ENCODE measurements around the gene RPH3AL.
"Not testable (repeated sequence)": the region's sequence is repeated elsewhere in the genome, so short reads cannot be mapped to it uniquely, and the experiment has no call there.

Gene RPH3AL

DNA sequence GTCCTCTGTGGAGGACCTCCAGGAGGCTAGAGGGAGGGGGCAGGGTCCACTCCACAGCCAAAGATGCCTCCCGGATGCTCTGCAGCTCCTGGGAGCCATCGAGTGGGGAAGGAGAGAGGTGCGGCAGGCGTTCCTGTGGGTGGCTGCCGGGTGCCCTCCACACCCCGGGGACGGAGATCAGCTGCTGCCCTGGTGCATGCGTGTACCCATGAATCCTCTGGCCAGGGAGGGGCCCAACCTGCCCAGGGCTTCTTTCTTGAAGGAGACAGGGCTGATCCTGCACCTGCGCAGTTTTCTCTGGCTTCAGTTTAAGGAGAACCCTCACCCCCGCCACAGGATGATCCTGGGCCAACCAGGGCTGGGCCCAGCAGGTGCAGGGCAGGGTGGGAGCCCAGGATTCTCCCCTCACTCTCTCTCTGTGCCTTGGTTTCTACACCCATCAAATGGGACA, 137.7 kb downstream of the RPH3AL start:
- TF ChIP-seq Cebpa-rat (IDR thresholded peaks at IDR 0.05) = no peak
- Histone ChIP-seq H3K4me2 (no peak overlapping the region), H3K9ac (no peak overlapping the region)

DNA sequence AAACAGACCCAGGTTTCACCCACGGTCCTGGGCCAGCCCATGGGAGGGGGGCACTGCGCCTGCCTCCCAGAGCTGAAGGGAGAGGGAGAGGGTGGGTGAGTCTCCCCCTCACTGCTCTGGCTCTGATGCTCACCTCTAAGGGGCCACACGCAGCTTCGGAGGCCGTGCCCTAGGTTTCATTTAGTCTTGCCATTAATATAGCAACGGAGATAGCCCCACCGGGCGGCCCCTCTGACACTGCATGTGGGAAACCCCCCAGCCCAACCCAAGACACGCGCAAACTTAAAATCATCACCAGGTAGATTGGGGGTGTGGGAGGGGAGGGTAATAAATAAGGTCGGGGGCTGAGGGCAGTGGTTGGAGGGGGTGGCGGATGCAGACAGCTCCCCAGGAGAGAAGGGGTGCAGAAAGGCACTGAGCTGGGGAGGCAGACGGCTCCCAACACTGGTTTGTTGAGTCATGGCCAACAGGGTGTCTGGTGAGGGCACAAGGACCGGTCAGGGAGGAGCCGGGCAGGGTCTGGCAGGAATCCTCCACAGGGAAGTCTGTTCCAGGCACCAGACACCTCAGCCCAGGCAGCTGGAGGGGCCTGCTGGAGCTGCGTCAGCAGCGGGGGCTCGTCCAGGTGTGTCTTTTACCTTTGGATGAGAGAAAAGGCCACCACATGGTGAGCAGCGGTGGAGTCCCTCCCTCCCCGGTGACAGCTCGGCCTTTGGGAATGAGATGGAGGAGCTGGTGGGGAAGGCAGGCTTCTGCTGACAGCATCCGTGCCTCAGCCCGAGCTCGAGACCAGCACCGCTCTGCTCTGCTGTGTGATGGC, 139.1 kb downstream of the RPH3AL start:
- Histone ChIP-seq H3K36me3 (peaks cover 21% of the 10 kb centered on the region; the same call in 1 of the 2 replicates), H3K27ac (no peak overlapping the region), H4K20me1 (no peaks in the 10 kb centered on the region; the same call in 1 of the 2 replicates), H3K4me1 (no peaks in the 10 kb centered on the region), H3K9ac (no peak overlapping the region), H3K4me2 (no peak overlapping the region), H3K9me3 (no peaks in the 10 kb centered on the region), H3K4me3 (no peak overlapping the region), H3K27me3 (no peaks in the 10 kb centered on the region)
- no peak for TF ChIP-seq Cebpa-rat (IDR thresholded peaks at IDR 0.05)

More for the DNA sequence above, 137.7 kb downstream of the RPH3AL start:
- no peaks in the 10 kb centered on the region for H3K9me3 ChIP-seq
- no peak overlapping the region for H3K4me3 ChIP-seq
- peaks cover 10% of the 10 kb centered on the region; the same call in 1 of the 2 replicates for H4K20me1 ChIP-seq
- peaks cover 25% of the 10 kb centered on the region; the same call in 1 of the 2 replicates for H3K36me3 ChIP-seq
- H3K4me1 ChIP-seq = no peaks in the 10 kb centered on the region
- no peaks in the 10 kb centered on the region for H3K27me3 ChIP-seq
- H3K27ac ChIP-seq = no peak overlapping the region

DNA sequence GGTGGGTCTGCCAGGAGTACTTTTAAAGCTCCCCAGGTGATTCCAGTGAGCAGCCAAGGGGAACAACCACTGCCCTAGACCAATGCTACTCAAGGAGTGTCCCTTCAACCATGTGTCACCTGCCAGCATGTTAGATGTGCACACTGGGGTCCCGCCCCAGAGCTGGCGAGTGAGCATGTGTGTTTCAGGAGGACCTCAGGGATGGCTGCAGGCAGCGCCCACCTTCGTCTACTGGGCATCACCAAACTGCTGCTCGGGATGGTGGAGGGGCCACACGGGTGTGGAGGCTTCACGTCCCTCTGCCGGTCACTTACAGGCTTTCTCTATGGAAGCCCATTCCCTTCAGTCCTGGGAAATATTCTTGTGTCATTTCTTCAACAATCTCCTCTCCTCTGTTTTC, 142.2 kb downstream of the RPH3AL start:
- peaks cover 25% of the 10 kb centered on the region; the same call in 1 of the 2 replicates for H3K36me3 ChIP-seq
- H3K27ac ChIP-seq = no peak overlapping the region
- no peak overlapping the region for H3K4me2 ChIP-seq
- H3K27me3 ChIP-seq = no peaks in the 10 kb centered on the region
- H3K4me3 ChIP-seq = no peak overlapping the region
- no peaks in the 10 kb centered on the region for H3K4me1 ChIP-seq
- H3K9ac ChIP-seq = no peak overlapping the region
- no peak for TF ChIP-seq Cebpa-rat (IDR thresholded peaks at IDR 0.05)
- peaks cover 7% of the 10 kb centered on the region for H3K9me3 ChIP-seq
- no peaks in the 10 kb centered on the region for H4K20me1 ChIP-seq

DNA sequence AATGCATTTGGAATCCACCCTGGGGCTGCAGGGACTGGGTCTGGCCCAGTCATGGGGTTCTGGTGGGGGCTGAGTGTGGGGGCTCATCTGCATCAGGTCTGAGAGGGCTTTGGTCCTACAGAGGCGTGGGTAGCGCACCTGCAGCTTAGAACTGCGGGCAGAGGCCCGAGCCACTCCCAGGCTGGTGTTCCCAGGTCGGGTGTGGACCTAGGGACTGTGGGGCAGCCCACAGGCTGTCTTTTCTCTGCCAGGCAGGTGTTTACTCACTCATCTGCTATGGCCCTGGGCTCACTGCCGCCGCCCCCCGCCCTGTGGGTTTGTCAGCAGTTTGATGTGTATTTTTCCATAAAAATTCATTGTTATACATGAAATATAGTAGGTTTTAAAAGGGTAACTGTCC, 144.2 kb downstream of the RPH3AL start:
- Histone ChIP-seq H3K9me3 (peaks cover 7% of the 10 kb centered on the region), H3K4me3 (no peak overlapping the region), H3K36me3 (peaks cover 6% of the 10 kb centered on the region; the same call in 1 of the 2 replicates), H3K27ac (no peak overlapping the region), H4K20me1 (no peaks in the 10 kb centered on the region), H3K9ac (no peak overlapping the region), H3K4me1 (no peaks in the 10 kb centered on the region), H3K4me2 (no peak overlapping the region), H3K27me3 (no peaks in the 10 kb centered on the region)
- TF ChIP-seq Cebpa-rat (IDR thresholded peaks at IDR 0.05) = no peak

DNA sequence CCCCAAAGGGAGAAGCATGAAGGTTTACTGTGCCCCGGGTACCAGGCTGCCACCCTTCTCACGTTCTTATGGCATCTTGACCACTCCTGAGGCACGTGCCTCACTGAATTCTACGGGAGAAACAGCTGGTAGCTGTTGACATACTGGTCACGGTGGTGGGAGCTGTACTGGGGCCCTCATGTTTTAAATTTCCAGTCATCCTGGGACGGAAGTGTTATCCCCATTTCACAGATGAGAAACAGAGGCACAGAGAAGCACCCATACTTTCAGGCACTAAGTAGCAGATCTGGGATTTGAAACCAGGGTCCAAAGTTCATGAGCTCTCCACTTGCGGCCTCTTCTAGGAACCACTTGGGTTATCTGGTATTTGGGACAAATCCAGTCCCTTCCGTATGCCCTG, 144.8 kb downstream of the RPH3AL start:
- no peak overlapping the region for H3K4me3 ChIP-seq
- H4K20me1 ChIP-seq = no peaks in the 10 kb centered on the region
- H3K36me3 ChIP-seq = peaks cover 6% of the 10 kb centered on the region; the same call in 1 of the 2 replicates
- H3K4me2 ChIP-seq = no peak overlapping the region
- H3K27ac ChIP-seq = no peak overlapping the region
- TF ChIP-seq Cebpa-rat (IDR thresholded peaks at IDR 0.05) = no peak
- no peak overlapping the region for H3K9ac ChIP-seq
- H3K27me3 ChIP-seq = no peaks in the 10 kb centered on the region
- H3K4me1 ChIP-seq = no peaks in the 10 kb centered on the region
- H3K9me3 ChIP-seq = peaks cover 7% of the 10 kb centered on the region

DNA sequence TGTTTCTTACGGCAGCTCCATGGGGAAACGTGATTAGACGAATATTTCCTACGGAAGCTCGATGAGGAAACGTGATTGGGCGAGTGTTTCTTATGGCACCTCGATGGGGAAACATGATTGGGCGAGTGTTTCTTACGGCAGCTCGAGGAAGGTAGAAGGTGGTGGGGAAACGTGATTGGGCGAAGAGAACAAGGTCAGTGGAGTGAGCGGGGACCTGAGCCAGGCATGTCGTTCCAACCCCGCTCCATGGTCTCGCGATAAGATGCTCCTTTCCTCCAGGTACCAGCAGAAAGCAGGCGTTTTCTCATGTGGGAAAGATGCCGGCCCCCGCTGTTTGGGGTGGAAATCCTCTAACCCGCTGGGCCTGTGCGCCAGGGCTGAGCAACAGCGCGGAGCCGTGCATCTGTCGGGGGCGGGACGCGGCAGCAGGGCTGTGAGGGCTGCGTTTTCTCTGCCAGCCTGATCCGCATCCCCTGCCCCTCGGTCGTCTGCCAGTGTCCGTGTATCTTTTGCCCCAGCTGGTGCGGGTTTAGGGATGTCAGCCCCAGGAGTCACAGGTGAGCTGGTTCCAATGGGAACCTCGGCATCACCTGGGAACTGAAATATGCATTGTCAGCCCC, 145.6 kb downstream of the RPH3AL start:
- Histone ChIP-seq H3K9ac (no peak overlapping the region), H3K27me3 (no peaks in the 10 kb centered on the region), H3K27ac (no peak overlapping the region), H3K9me3 (peaks cover 7% of the 10 kb centered on the region), H3K36me3 (peaks cover 6% of the 10 kb centered on the region; the same call in 1 of the 2 replicates), H3K4me2 (no peak overlapping the region), H3K4me3 (no peak overlapping the region), H4K20me1 (no peaks in the 10 kb centered on the region), H3K4me1 (no peaks in the 10 kb centered on the region)
- no peak for TF ChIP-seq Cebpa-rat (IDR thresholded peaks at IDR 0.05)

DNA sequence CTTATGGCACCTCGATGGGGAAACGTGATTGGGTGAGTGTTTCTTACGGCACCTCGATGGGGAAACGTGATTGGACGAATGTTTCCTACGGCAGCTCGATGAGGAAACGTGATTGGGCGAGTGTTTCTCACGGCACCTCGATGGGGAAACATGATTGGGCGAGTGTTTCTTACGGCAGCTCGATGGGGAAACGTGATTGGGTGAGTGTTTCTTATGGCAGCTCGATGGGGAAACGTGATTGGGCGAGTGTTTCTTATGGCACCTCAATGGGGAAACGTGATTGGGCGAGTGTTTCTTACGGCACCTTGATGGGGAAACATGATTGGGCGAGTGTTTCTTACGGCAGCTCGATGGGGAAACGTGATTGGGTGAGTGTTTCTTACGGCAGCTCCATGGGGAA, 146.1 kb downstream of the RPH3AL start:
- H3K27ac ChIP-seq, H3K4me3 ChIP-seq, H3K27me3 ChIP-seq, H3K9ac ChIP-seq, H3K4me2 ChIP-seq, H4K20me1 ChIP-seq, H3K36me3 ChIP-seq, H3K9me3 ChIP-seq, H3K4me1 ChIP-seq: not testable (repeated sequence)

DNA sequence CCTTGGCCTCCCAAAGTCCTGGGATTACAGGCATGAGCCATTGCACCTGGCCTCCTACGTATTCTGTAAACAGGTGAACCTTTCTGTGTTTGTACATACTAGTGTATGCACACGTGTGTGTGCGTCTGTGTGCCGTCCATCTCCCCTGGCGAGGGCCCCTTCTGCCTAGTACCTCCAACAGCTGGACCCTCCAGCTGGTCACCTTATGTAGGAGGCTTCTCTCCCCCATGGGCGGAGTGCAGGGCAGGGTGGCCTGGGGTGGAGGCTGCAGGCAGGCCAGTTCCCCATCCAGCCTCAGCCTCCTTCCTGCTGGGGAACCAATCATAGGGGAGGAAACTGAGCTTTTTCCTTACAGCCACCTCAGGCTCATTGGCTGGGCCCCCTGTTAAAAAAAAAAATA, 146.8 kb downstream of the RPH3AL start:
- H3K36me3 ChIP-seq = peaks cover 6% of the 10 kb centered on the region; the same call in 1 of the 2 replicates

DNA sequence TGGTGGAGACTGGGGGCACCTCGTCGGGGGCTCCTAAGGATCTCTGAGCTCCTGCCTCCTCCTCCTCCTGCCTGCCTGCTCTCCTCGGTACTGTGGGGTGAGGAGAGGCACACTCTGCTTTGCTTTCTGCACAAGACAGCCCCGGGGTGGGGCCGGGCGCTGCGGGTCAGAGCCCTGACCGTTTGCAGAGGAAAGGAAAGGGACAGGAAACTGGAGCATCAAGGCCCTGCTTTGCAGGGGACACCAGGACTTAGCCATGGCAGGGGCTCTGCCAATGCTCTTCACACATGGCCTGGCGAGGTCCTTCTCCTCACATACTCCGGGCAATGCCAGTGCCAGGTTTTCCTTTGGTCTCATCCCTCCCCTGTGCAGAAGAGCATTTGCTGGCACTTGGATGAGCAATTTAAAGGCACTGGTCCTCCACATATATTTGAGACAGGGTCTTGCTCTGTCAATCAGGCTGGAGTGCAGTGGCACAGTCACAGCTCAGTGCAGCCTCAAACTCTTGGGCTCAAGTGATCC, 147.4 kb downstream of the RPH3AL start:
- no peak overlapping the region for H3K27ac ChIP-seq
- no peak for TF ChIP-seq Cebpa-rat (IDR thresholded peaks at IDR 0.05)

More for the DNA sequence above, 146.8 kb downstream of the RPH3AL start:
- no peak overlapping the region for H3K4me3 ChIP-seq
- no peak overlapping the region for H3K9ac ChIP-seq
- no peak overlapping the region for H3K4me2 ChIP-seq
- no peak overlapping the region for H3K27ac ChIP-seq
- no peaks in the 10 kb centered on the region for H3K4me1 ChIP-seq
- H3K9me3 ChIP-seq = peaks cover 7% of the 10 kb centered on the region
- no peaks in the 10 kb centered on the region for H4K20me1 ChIP-seq
- no peaks in the 10 kb centered on the region for H3K27me3 ChIP-seq
- TF ChIP-seq Cebpa-rat (IDR thresholded peaks at IDR 0.05) = no peak

More for the DNA sequence above, 147.4 kb downstream of the RPH3AL start:
- no peak overlapping the region for H3K9ac ChIP-seq
- H3K4me3 ChIP-seq = no peak overlapping the region
- H3K27me3 ChIP-seq = no peaks in the 10 kb centered on the region
- H3K36me3 ChIP-seq = peaks cover 6% of the 10 kb centered on the region; the same call in 1 of the 2 replicates
- H3K4me1 ChIP-seq = no peaks in the 10 kb centered on the region
- peaks cover 7% of the 10 kb centered on the region for H3K9me3 ChIP-seq
- no peaks in the 10 kb centered on the region for H4K20me1 ChIP-seq
- no peak overlapping the region for H3K4me2 ChIP-seq

All from BLaER1 (cell line).